GM12892 (cell line): Measurements from ENCODE around the gene AZU1.

Experiments used
- POLR2A ChIP-seq: IDR thresholded peaks from 2 replicates; pipeline ENCODE4 v1.6.1; 2011; ENCODE audit warnings: low read depth, low read length, control low read depth
- POLR2AphosphoS5 ChIP-seq: IDR thresholded peaks from 2 replicates; pipeline ENCODE4 v1.6.1; 2011; ENCODE audit warnings: low read depth, low read length, control low read depth

- TF ChIP-seq POLR2AphosphoS5 (no peak), POLR2A (no peak)
These were observed 52.2 kb downstream of the AZU1 start for GRCh38 chr19:879711-880438.
